Activated T-helper 2 cell treated with anti-CD3 and anti-CD28 coated beads, Interferon-gamma antibody, Interleukin-2, Interleukin-4, amounts not matched to agents 10 μg/mL and 5 μg/mL and 100 μg/mL, durations not matched to agents 14 hours and 24 hours and 36 hours (primary cell): ENCODE results near the gene ZKSCAN5. TPM values are rescaled to one million over a fixed set of nuclear protein-coding genes. Genes with fewer than 3 reads are reported as not detected.

Experiments used
- DNase-seq: peaks from one replicate; pipeline ENCODE4 v3.0.0; 2021; ENCODE audit warnings: low spot score
- H3K27ac Mint-ChIP-seq: one replicate; pipeline ENCODE4 v1.8.0; 2021; ENCODE audit warnings: mixed read lengths
- H3K27me3 Mint-ChIP-seq: one replicate; pipeline ENCODE4 v1.8.0; 2021; ENCODE audit warnings: low read depth, mixed read lengths
- H3K36me3 Mint-ChIP-seq: one replicate; pipeline ENCODE4 v1.8.0; 2021; ENCODE audit warnings: low read depth, mixed read lengths
- H3K4me1 Mint-ChIP-seq: one replicate; pipeline ENCODE4 v1.8.0; 2021; ENCODE audit warnings: low read depth, mixed read lengths
- H3K4me3 Mint-ChIP-seq: one replicate; pipeline ENCODE4 v1.8.0; 2021; ENCODE audit warnings: low read depth, mild to moderate bottlenecking, moderate library complexity, mixed read lengths
- H3K9me3 Mint-ChIP-seq: one replicate; pipeline ENCODE4 v1.8.0; 2021; ENCODE audit warnings: mixed read lengths
- intact Hi-C: fragments of 100-400 bp; cut with micrococcal nuclease; formaldehyde crosslinking; loops from one replicate; pipeline ENCODE4 v1.15.1; 2023
- total RNA-seq: library from RNA; stranded (reverse); gene quantifications from 2 replicates; pipeline ENCODE4 v1.2.3, GENCODE V29; 2022

The ZKSCAN5 gene
- total RNA-seq, 1 donor from 2014 or later: 8.4 TPM

DNA sequence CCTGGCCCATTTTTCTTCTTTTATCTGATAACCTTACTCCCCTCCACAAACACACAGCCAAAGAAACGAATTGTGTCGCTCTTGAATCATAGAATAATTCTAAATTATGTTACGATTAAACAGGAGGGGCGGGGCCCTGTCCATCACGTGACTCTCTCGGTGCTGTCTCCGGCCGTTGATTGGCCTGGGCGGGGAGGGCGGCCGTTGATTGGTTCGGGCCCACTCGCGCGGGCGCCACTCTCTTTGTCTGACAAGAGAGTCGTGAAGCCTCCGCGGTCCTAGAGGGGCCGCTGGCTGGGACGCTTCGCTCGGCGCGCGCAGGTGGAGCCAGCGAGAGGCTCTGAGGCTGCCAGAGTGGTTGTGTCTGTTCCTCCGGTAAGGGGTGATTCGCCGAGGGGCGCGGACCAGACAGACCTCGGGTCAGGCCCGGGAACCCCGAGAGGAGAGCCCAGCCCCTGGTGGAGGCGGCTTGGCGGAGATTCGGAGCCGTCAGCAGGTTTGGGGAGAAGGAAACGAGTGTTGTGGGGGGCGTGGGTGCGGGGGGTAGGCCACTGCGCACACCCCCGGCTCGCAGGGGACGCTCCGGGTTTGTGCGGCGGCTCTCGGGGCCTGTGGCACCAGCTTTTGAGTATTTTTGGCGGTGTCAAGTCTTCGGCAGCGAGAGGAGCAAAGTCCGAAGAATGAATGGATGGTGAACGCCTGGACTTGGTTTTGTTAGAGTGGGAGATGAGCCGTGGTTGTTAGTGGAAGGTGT is 31.7 kb upstream of the ZKSCAN5 start, which contains the start of gene ZNF789:
Gene ZNF789, plus strand, starts transcription at position 330 of the 754 bp plus-strand sequence. CDS start 3,567 bp downstream, outside the sequence.
- Mint-ChIP-seq H3K36me3 (peaks cover 27% of the 10 kb centered on the region), H3K27ac (peak within 1 kb of the TSS; percentile 91), H3K27me3 (peaks cover 2% of the 10 kb centered on the region), H3K9me3 (no peaks in the 10 kb centered on the region), H3K4me3 (peak within 1 kb of the TSS; percentile 96), H3K4me1 (peaks cover 20% of the 10 kb centered on the region)
- intact Hi-C loops: loop anchor here (1.0 to 5.0 kb wide), 5 partner anchors 28 to 1770 kb away; partner anchors contain the start of genes BUD31, FAM200A, PDAP1 and ZKSCAN5
- peak; percentile 96 for DNase-seq

DNA sequence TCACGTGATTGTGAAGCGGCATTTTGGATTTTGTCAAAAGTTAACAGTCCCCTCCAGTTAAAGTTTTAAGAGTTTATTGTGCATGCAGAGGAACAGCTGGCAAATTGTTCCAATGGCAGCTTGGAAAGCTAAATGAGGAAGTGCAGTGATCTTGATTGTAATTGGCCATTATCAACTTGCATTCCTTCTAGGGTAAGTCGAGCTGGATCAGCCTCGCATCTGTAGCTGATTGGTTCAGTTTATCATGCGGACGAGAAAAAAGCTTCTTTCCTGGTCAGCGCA is 31.2 kb upstream of the ZKSCAN5 start:
- peak overlapping the region; percentile 91 for H3K27ac Mint-ChIP-seq
- peak overlapping the region; percentile 96 for H3K4me3 Mint-ChIP-seq
- peaks cover 24% of the 10 kb centered on the region for H3K4me1 Mint-ChIP-seq
- DNase-seq: no peak
- no peaks in the 10 kb centered on the region for H3K9me3 Mint-ChIP-seq
- intact Hi-C loops: loop anchor here (1.0 to 5.0 kb wide), 3 partner anchors 64 to 1769 kb away; partner anchors contain the start of genes BUD31, FAM200A and PDAP1
- peaks cover 2% of the 10 kb centered on the region for H3K27me3 Mint-ChIP-seq
- H3K36me3 Mint-ChIP-seq: peaks cover 32% of the 10 kb centered on the region

DNA sequence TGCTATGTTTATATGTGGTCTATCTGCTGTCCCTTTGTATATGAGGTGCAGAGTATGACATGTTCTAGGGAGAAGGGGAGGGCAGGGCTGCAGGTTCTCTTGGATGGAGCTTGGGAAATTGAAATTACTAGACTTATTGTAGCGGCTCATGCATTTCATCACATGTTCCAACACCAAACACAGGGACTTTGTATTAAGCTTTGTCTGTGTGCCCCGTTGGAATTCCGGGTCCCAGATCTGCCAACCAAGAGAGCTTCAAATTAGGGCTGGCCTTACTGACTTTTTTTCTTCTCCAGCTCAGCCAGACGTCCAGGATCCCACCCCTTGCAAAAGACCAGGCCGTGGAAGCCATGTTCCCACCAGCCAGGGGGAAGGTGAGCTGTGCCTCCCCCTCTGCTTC is 28.4 kb upstream of the ZKSCAN5 start:
- Mint-ChIP-seq H3K27ac (no peak overlapping the region), H3K27me3 (no peaks in the 10 kb centered on the region), H3K4me3 (no peak overlapping the region), H3K4me1 (peaks cover 24% of the 10 kb centered on the region), H3K36me3 (peaks cover 48% of the 10 kb centered on the region), H3K9me3 (no peaks in the 10 kb centered on the region)
- intact Hi-C loops: no loop called here
- no peak for DNase-seq

DNA sequence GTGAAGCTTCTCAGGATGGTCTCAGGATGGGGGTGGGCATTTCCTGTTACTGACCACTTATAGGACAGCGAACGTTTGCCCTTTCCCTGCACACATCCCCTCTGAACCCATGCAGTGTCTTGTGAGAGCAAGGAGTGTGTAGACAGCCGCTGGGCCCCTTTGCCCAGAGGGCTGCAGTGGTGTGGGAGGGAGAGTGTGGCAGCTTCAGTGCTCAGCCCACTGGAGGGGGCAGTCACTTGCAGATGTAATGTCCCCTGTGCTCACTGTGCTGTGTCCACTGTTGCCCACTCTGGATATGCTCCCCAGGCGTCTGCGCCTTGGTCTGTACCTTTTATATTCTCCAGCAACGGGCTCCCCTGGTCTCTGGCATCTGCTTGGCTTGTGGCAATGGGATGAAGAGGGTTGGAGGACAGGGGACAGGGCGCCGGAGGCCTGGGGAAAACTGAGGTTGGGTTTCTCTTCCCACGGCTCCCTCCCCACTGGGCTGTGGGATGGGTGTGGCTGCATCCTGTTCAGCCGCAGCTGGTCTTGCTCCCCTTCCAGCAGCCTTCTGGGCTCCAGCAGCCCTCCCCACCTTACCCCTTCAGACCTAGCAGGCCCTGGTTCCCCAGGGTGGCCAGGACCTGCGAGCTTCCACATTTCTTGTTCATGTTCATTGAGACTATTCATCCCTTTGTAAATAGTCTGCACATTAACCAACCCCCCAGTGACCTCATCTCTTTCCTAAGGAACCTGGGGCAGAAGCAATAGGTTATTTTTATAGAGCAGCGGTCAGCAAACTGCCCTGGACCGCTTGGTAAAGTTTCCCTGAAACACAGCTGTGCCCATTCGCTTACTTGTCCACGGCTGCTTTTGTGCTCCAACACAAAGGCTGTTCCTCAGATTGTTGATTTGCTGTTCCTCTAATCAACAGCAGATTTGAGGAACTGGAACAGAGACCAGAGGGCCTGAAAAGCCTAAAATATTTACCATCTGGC is 25.7 kb upstream of the ZKSCAN5 start:
- H3K27me3 Mint-ChIP-seq: no peaks in the 10 kb centered on the region
- intact Hi-C loops: no loop called here
- H3K27ac Mint-ChIP-seq: no peak overlapping the region
- peaks cover 53% of the 10 kb centered on the region for H3K36me3 Mint-ChIP-seq
- H3K4me3 Mint-ChIP-seq: peak overlapping the region; percentile 26
- peaks cover 18% of the 10 kb centered on the region for H3K4me1 Mint-ChIP-seq
- H3K9me3 Mint-ChIP-seq: no peaks in the 10 kb centered on the region
- no peak for DNase-seq

DNA sequence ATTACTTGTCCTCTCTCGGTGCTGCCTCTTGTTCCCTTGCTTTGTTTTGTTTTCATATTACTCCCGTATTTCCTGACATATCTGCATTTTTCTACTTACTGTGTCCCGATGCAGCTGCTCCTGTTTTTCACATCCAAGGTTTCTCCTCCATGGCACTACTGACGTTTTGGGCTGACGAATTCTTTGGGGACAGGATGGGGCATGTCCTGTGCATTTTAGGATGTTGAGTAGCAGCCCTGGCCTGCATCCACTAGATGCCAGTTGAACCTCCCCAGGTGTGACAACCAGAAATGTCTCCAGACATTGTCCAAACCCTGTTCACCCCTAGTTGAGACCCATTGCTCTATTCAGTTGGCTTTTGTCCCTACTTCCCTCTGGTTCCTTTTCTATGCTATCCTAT is 19.4 kb upstream of the ZKSCAN5 start:
- Mint-ChIP-seq H3K36me3 (peaks cover 68% of the 10 kb centered on the region), H3K9me3 (peaks cover 21% of the 10 kb centered on the region)

DNA sequence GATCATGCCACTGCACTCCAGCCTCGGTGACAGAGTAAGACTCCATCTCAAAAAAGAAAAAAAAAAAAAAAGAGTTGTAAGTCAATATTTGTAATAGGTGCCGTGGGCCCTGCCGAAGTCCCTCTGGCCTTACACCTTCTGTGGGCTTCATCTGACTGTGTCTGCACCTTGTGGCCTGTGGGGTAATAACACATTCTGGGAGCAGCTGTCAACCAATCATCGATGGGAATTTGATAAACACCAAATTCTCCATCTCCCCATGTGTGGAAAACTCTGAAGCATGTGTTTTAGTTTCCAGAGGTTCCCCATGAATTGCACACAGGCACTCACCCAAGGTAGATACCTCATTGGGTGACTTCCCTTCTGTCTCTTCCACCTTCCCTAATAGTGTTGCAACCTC is 15.2 kb upstream of the ZKSCAN5 start:
- H3K4me3 Mint-ChIP-seq: no peak overlapping the region
- H3K4me1 Mint-ChIP-seq: peaks cover 2% of the 10 kb centered on the region
- H3K9me3 Mint-ChIP-seq: peaks cover 48% of the 10 kb centered on the region
- H3K27ac Mint-ChIP-seq: no peak overlapping the region
- no peak for DNase-seq
- peaks cover 83% of the 10 kb centered on the region for H3K36me3 Mint-ChIP-seq
- H3K27me3 Mint-ChIP-seq: no peaks in the 10 kb centered on the region
- intact Hi-C loops: no loop called here

More for the DNA sequence above, 19.4 kb upstream of the ZKSCAN5 start:
- peaks cover 2% of the 10 kb centered on the region for H3K4me1 Mint-ChIP-seq
- no peak overlapping the region for H3K4me3 Mint-ChIP-seq
- no peak for DNase-seq
- intact Hi-C loops: no loop called here
- no peak overlapping the region for H3K27ac Mint-ChIP-seq
- no peaks in the 10 kb centered on the region for H3K27me3 Mint-ChIP-seq

DNA sequence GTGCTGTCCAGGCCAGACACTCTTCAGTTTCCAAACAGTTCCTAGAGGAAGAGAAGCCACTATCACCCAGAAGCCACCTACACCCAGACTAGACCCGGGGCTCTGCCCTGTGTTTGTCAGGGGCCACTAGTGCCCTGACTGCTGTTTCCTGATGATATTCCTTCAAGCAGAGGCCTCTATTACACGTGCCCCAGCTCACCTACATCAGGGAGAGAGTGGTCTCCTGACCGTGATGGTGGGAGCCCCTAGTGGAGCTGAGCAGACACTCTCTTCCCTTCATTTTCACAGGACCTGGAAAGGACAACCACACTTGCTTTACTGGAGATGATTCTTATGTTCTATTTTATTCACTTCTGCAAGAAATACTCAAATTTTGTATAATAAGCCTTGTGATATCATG is 13.6 kb upstream of the ZKSCAN5 start:
- intact Hi-C loops: no loop called here
- H3K4me1 Mint-ChIP-seq: no peaks in the 10 kb centered on the region
- no peak for DNase-seq
- H3K4me3 Mint-ChIP-seq: no peak overlapping the region
- H3K36me3 Mint-ChIP-seq: peaks cover 84% of the 10 kb centered on the region
- peaks cover 51% of the 10 kb centered on the region for H3K9me3 Mint-ChIP-seq
- H3K27me3 Mint-ChIP-seq: no peaks in the 10 kb centered on the region
- no peak overlapping the region for H3K27ac Mint-ChIP-seq

DNA sequence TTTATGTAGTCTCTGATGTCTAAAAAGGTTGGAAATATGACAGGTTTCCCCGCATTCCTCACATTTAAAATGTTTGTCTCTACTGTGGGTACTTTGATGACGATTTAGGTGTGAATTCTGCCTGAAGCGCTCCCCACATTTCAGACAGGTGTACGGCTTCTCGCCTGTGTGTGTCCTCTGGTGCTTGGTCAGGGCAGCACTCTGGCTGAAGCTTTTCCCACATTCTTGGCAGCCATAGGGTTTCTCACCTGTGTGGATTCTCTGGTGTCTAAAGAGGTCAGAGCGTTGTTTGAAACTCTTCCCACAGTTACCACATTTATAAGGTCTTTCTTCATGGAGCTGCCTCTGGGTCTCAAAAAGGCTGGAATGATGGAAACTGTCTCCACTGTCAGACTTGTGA is 10.6 kb upstream of the ZKSCAN5 start:
- Mint-ChIP-seq H3K36me3 (peaks cover 87% of the 10 kb centered on the region), H3K9me3 (peaks cover 48% of the 10 kb centered on the region), H3K4me1 (peaks cover 11% of the 10 kb centered on the region), H3K4me3 (no peak overlapping the region), H3K27ac (no peak overlapping the region), H3K27me3 (no peaks in the 10 kb centered on the region)
- intact Hi-C loops: no loop called here
- no peak for DNase-seq

DNA sequence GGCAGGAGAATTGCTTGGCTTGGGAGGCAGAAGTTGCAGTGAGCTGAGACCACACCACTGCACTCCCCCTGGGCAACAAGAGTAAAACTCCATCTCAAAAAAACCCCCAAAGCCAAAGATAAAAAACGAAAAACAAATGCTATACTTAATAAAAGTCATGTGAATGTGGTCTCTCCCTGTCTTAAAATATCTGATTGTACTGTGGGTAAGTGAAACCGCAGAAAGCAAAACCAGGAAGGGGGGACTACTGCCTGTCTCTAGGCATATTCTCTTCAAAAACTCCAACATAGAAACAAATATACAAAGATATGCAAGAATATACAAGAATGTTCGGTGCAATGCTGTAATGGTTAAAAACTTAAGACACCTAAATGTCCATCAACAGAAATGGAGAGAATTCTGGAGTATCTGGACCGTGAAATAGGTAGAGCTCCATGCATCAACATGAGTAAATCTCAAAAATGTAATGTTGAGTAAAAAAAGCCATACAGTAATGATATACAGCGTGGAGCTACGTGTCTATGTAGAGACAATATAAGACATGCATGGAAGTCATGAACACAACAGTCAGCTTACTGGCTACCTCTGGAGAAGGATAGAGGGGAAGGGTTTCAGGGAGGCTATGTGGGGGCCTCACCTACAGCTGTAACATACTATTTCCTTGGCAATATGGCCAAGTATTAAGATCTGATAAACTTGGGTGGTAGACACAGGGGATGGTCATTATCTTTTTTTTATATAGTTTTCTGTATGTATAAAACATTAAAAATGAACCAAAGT is 6.5 kb upstream of the ZKSCAN5 start:
- Mint-ChIP-seq H3K4me1 (peaks cover 20% of the 10 kb centered on the region), H3K27ac (peak overlapping the region; percentile 70), H3K4me3 (peak overlapping the region; percentile 94), H3K9me3 (peaks cover 28% of the 10 kb centered on the region), H3K36me3 (peaks cover 77% of the 10 kb centered on the region), H3K27me3 (no peaks in the 10 kb centered on the region)
- no peak for DNase-seq
- intact Hi-C loops: no loop called here

DNA sequence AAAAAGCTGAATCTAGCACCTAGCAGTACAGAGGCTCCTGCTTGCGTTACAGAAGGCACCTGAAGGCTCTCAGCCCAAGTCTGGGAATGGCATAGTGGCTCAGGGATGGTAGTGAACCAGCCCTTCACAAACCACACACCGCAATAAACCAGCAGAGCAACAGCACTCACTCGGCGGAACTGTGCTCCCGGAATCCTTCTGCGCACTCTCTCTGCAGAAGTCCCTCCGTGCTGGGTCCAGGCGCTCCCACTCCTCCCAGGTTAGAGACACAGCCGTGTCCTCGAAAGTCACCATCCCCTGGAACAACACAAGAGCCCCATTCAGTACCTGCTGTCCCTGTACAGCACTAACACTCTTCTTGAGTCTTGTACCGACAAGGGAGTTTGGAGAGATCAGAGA is 5.9 kb upstream of the ZKSCAN5 start:
- Mint-ChIP-seq H3K36me3 (peaks cover 71% of the 10 kb centered on the region), H3K27me3 (no peaks in the 10 kb centered on the region), H3K4me3 (peak overlapping the region; percentile 94), H3K4me1 (peaks cover 20% of the 10 kb centered on the region), H3K9me3 (peaks cover 22% of the 10 kb centered on the region), H3K27ac (peak overlapping the region; percentile 81)
- intact Hi-C loops: no loop called here
- DNase-seq: no peak

DNA sequence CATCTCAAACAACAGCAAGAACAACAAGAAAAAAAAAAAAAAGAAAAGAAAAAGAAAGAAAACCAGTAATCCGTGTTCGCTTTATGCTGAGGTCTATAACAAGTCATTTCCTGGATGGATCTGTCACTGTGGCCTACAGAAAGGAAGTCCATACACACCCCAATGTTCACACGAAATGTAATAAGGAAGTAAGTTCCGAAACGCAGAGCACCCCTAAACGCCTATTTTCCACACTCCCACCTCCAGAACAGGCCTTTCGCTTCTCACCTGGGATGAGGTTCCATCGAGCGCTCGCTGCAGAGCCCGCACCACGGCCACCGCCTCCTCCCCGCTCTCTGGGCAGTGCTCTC is 5.1 kb upstream of the ZKSCAN5 start:
- Mint-ChIP-seq H3K27ac (peak overlapping the region; percentile 98), H3K4me3 (peak overlapping the region; percentile 94), H3K36me3 (peaks cover 63% of the 10 kb centered on the region), H3K4me1 (peaks cover 20% of the 10 kb centered on the region), H3K9me3 (peaks cover 14% of the 10 kb centered on the region), H3K27me3 (no peaks in the 10 kb centered on the region)
- intact Hi-C loops: no loop called here
- no peak for DNase-seq
